Pancreas (tissue), 10 donors: ENCODE data around the gene TMEM255B. TPM values are rescaled to one million over a fixed set of nuclear protein-coding genes. Genes with fewer than 3 reads are reported as not detected.

Source experiments
- ATAC-seq, 4 donors: fragments of 200-7000 bp; cut with Tn5 transposase; one replicate each; pipeline versions ENCODE4 v1.8.0 to v1.9.1; 2020; ENCODE audit warnings: mild to moderate bottlenecking in 4 of 4, moderate library complexity in 4 of 4
- DNase-seq, 6 donors: peaks; one replicate each; pipeline ENCODE4 v3.0.0-alpha.2; 2020
- FAIRE-seq: peaks from 2 replicates; lab custom pipeline; 2012; peaks lifted over from hg19 to GRCh38; lab: Jason Lieb, UNC
- H3K27ac ChIP-seq, 4 donors: fragments of 200-600 bp; sonication (generic); 1 replicate in 3 of 4; 2 replicates in 1 of 4; pipeline versions ENCODE4 v1.5.0 to v1.8.0; 2020
- H3K27me3 ChIP-seq, 4 donors: fragments of 200-600 bp; one replicate each; pipeline ENCODE4 v1.8.0; 2021
- H3K36me3 ChIP-seq, 3 donors: fragments of 200-600 bp; sonication (generic) in 1 of 3; one replicate each; pipeline versions ENCODE4 v1.5.0 to v1.8.0; 2020 to 2021
- H3K4me1 ChIP-seq, 3 donors: fragments of 200-600 bp; one replicate each; pipeline ENCODE4 v1.8.0; 2021
- H3K4me3 ChIP-seq, 4 donors: fragments of 200-600 bp; sonication (generic) in 2 of 4; one replicate each; pipeline versions ENCODE4 v1.5.0 to v1.8.0; 2020 to 2021
- H3K9me3 ChIP-seq, 4 donors: fragments of 200-600 bp; one replicate each; pipeline ENCODE4 v1.8.0; 2021
- CTCF ChIP-seq, 4 donors: fragments of 200-600 bp; sonication (generic) in 3 of 4; IDR thresholded peaks; one replicate each; pipeline versions ENCODE4 v1.5.0 to v1.8.0; 2021; ENCODE audit warnings: antibody characterized with exemption in 4 of 4
- WGBS, 2 donors: extraction: QIAGEN DNeasy Blood & Tissue Kit; methylation state at CpG; one replicate each; pipeline ENCODE4 v1.1.7; 2013; 5-methylcytosine and 5-hydroxymethylcytosine counted together
- intact Hi-C, 3 donors: fragments of 100-400 bp; cut with DNase I; formaldehyde crosslinking; loops; one replicate each; pipeline versions ENCODE4 v1.11.1 to v1.14.2; 2022
- polyA plus RNA-seq, 2 donors: library from polyadenylated mRNA; stranded (reverse); fragments of 200-250 nt; gene quantifications; one replicate each; pipeline ENCODE4 v1.2.3, GENCODE V29; 2013
- total RNA-seq, 6 donors: library from RNA; stranded (reverse); fragmentation: NEBNext Ultra II Directional in 4 of 6; extraction: Animal tissue kit (Norgen Biotek cat#: 25700) in 4 of 6; gene quantifications; one replicate each; pipeline versions ENCODE4 v1.2.1 to v1.2.4, GENCODE V29; 2021 to 2023
- donor health status: healthy with polysubstance abuse.
- donor health status: DM: no; HTN: no; CAD: no; lungs with moderate emphysema.
- donor health status: DM: no; HTN: no; CAD: no.
- donor health status: control.
- donor health status: control.
- donor health status: Bipolar disorder and iron deficiency.
- donor health status: DM: yes; HTN: yes; CAD: no.
- donor health status: DM: no; HTN: no; CAD: no.
- donor health status: DM: no; HTN: no; CAD: no.
- donor health status: DM: yes; HTN: yes; CAD: no.

TMEM255B gene
- total and polyA plus RNA-seq, 8 donors: 1.8 to 17.9 (median 4.4) TPM

DNA sequence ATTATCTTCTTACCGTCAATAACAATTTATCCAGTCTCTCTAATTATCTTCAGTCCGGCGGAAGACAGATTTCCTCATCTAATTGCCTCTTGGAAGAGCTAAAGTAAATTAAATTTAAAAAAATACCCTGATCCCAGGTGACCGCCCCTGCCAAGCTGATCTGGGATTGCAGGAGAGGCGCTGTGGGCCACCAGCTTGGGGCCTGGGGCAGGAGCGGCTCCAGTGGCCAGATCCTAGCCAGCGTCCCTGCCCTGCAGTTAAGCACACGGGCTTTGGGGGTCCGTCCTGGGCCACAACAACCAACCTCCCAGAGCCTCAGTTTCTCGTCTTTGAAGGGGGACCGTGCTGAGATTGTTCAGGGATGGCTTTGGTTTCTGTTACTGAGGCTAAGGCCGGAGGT is 12.4 kb upstream of the TMEM255B start:
- Histone ChIP-seq H3K27me3 (no peaks in the 10 kb centered on the region), H3K4me3 (no peak overlapping the region), H3K27ac (no peak overlapping the region), H3K4me1 (no peaks in the 10 kb centered on the region), H3K9me3 (no peaks in the 10 kb centered on the region), H3K36me3 (no peaks in the 10 kb centered on the region)
- ATAC-seq (no peak), FAIRE-seq (no peak), DNase-seq (peak in 2 of 6 donors; percentile 29 to 36)
- no peak for TF ChIP-seq CTCF (IDR thresholded peaks at IDR 0.05)
- WGBS, 2 donors: 77 to 87% methylated on average over 12 of the region's 12 CpGs
- intact Hi-C loops: no loop called here

- DNase-seq: peak in 2 of 6 donors; percentile 47 to 53
- Histone ChIP-seq H3K36me3 (no peaks in the 10 kb centered on the region), H3K27ac (no peak overlapping the region), H3K4me3 (no peak overlapping the region), H3K9me3 (no peaks in the 10 kb centered on the region), H3K27me3 (no peaks in the 10 kb centered on the region), H3K4me1 (no peaks in the 10 kb centered on the region)
- FAIRE-seq: no peak
- intact Hi-C loops: no loop called here
- 72 to 84% methylated on average over 25 of the region's 25 CpGs for WGBS, 2 donors
- TF ChIP-seq CTCF (IDR thresholded peaks at IDR 0.05): no peak
- ATAC-seq: no peak
These were observed 11.7 kb upstream of the TMEM255B start for GRCh38 chr13:113747291-113747833.

DNA sequence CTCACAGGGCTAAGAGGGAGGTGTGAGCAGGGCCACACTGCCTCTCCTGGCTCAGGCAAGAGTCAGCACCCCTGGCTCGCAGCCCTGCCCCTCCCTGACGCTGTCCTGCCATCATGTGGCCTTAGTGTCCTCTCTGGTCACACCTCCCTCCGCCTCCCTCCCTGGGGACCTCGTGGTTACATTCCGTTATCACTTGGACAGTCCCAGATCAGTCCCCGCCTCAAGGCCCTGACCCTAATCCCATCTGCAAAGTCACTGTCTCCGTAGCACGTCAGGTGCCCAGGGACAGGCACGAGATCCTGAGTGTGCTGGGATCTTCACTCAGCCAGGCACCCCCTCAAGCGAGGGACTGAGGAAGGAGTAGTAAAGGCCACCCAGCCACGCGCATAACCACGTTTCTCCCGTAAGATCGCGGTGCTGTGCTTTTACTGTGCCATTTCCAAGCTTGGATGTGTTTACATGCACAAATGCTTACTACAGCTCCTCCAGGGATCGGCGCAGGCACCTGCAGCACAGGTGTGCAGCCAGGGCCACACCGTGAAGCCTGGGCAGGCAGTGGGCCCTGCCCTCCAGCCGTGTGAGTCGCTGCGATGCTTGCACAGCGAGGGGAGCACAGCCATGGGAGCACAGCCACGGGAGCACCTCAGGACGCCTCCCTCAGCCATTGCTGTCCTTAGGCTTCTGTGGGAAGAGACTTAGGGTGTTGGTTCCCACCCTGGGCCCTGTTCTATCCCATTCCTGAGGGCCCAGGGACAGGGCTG is 10.7 kb upstream of the TMEM255B start:
- Histone ChIP-seq H3K27me3 (no peaks in the 10 kb centered on the region), H3K9me3 (no peaks in the 10 kb centered on the region), H3K4me1 (no peaks in the 10 kb centered on the region), H3K27ac (no peak overlapping the region), H3K4me3 (no peak overlapping the region), H3K36me3 (no peaks in the 10 kb centered on the region)
- FAIRE-seq (no peak), ATAC-seq (no peak), DNase-seq (peak in 2 of 6 donors; percentile 44 to 49)
- intact Hi-C loops: no loop called here
- TF ChIP-seq CTCF (IDR thresholded peaks at IDR 0.05): no peak
- WGBS, 2 donors: 71 to 76% methylated on average over 25 of the region's 25 CpGs

GRCh38 chr13:113748862-113749451 is 10.1 kb upstream of the TMEM255B start:
- H3K27me3 ChIP-seq: no peaks in the 10 kb centered on the region
- no peaks in the 10 kb centered on the region for H3K4me1 ChIP-seq
- no peak overlapping the region for H3K4me3 ChIP-seq
- H3K36me3 ChIP-seq: no peaks in the 10 kb centered on the region
- ATAC-seq (no peak), FAIRE-seq (no peak), DNase-seq (peak in 2 of 6 donors; percentile 47 to 71)
- TF ChIP-seq CTCF (IDR thresholded peaks at IDR 0.05): no peak
- 78 to 84% methylated on average over 22 of the region's 22 CpGs for WGBS, 2 donors
- H3K27ac ChIP-seq: no peak overlapping the region
- intact Hi-C loops: no loop called here
- no peaks in the 10 kb centered on the region for H3K9me3 ChIP-seq
